ENCODE measurements around the gene RERE.

GRCh38 chr1:8355439-8356255 lies 461.8 kb downstream of the RERE start:
- TF ChIP-seq, protein P1, sequence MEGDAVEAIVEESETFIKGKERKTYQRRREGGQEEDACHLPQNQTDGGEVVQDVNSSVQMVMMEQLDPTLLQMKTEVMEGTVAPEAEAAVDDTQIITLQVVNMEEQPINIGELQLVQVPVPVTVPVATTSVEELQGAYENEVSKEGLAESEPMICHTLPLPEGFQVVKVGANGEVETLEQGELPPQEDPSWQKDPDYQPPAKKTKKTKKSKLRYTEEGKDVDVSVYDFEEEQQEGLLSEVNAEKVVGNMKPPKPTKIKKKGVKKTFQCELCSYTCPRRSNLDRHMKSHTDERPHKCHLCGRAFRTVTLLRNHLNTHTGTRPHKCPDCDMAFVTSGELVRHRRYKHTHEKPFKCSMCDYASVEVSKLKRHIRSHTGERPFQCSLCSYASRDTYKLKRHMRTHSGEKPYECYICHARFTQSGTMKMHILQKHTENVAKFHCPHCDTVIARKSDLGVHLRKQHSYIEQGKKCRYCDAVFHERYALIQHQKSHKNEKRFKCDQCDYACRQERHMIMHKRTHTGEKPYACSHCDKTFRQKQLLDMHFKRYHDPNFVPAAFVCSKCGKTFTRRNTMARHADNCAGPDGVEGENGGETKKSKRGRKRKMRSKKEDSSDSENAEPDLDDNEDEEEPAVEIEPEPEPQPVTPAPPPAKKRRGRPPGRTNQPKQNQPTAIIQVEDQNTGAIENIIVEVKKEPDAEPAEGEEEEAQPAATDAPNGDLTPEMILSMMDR (IDR thresholded peaks at IDR 0.05; ENCODE audit: insufficient read depth, low read length, poor library complexity, severe bottlenecking), result no peak
- no peak for TF ChIP-seq EZH2phosphoT487 (conservative IDR thresholded peaks at IDR 0.05; ENCODE audit: low read length)

Measured in SU-DHL-6 (cell line).